GM12878 (cell line): ENCODE results near the gene GPC6.

Source experiments
- POLR2A ChIP-seq: IDR thresholded peaks from 2 replicates; pipeline ENCODE4 v1.6.1; 2011; ENCODE audit warnings: low read depth, mild to moderate bottlenecking, low read length
- SREBF1 ChIP-seq: IDR thresholded peaks from 2 replicates; pipeline ENCODE4 v1.6.1; 2012; ENCODE audit warnings: mild to moderate bottlenecking, low read length
- SRF ChIP-seq, 2 experiments: IDR thresholded peaks; 2 replicates each; pipeline ENCODE4 v1.6.1; 2011; ENCODE audit warnings: low read depth in 2 of 2, low read length in 2 of 2, mild to moderate bottlenecking in 1 of 2, moderate library complexity in 1 of 2

DNA sequence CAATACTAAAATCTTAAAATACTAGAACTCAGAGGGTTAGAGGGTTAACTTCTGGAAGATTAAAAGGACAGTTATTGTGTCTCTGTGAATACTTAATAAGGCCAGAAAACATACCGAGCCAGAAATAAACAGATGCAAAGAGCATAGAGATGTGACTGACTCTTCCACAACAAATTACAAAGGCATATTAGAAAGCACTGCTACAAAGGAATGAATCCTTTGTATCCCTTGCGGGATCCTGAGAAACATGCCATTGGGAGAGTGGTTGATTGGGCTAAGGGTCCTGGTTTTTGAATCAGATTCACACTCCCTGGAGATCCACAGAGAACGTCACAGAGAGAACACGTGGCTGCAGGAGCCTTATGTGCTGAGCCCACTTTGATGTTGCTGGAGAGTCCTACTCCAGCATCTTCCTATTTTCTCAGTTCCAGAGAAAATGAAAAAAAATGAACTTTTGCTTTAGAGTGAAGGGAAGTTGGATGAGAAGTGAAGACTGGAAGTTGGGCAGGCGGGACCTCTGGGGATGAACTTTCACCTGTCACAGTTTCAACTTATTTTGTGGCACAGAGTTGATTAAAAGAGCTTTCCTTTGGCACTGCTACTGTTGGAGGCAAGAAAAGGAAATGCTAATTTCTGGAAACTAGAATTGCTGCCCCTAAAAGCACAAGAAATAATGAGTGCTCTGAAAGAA lies 943.0 kb downstream of the GPC6 start:
- TF ChIP-seq POLR2A (no peak), SRF (IDR thresholded peaks at IDR 0.05; ENCODE audit: low read depth in 2 of 2, low read length in 2 of 2) (no peak), SREBF1 (no peak)
